Progenitor cell of endocrine pancreas (in vitro differentiated cells): ENCODE results near the gene TAX1BP1. TPM values are rescaled to one million over a fixed set of nuclear protein-coding genes. Genes with fewer than 3 reads are reported as not detected.

ENCODE experiments used
- DNase-seq: peaks from one replicate; pipeline ENCODE4 v3.0.0; 2021; ENCODE audit warnings: low spot score; ENCODE audit not compliant: unreplicated experiment
- H3K27ac Mint-ChIP-seq: 2 replicates; pipeline ENCODE4 v1.8.0; 2021; ENCODE audit warnings: mild to moderate bottlenecking, moderate library complexity, mixed read lengths
- H3K27me3 Mint-ChIP-seq: 2 replicates; pipeline ENCODE4 v1.8.0; 2021; ENCODE audit warnings: mixed read lengths
- H3K36me3 Mint-ChIP-seq: 2 replicates; pipeline ENCODE4 v1.8.0; 2022; ENCODE audit warnings: mixed read lengths; ENCODE audit not compliant: insufficient read depth
- H3K4me1 Mint-ChIP-seq: 2 replicates; pipeline ENCODE4 v1.8.0; 2021; ENCODE audit warnings: low read depth, mixed read lengths
- H3K4me3 Mint-ChIP-seq: 2 replicates; pipeline ENCODE4 v1.8.0; 2021; ENCODE audit warnings: low read depth, mild to moderate bottlenecking, moderate library complexity, mixed read lengths
- H3K9me3 Mint-ChIP-seq: 2 replicates; pipeline ENCODE4 v1.8.0; 2021; ENCODE audit warnings: low read depth, mixed read lengths
- total RNA-seq: library from RNA; stranded (reverse); gene quantifications from 2 replicates; pipeline ENCODE4 v1.2.1, GENCODE V29; 2021
- TF ChIP-seq, protein P1 (sequence below): fragments of 200-600 bp; sonication (generic); IDR thresholded peaks from one replicate; pipeline ENCODE4 v1.5.0; 2021; ENCODE audit warnings: antibody characterized with exemption, mild to moderate bottlenecking; ENCODE audit not compliant: unreplicated experiment

Gene TAX1BP1
- total RNA-seq, 1 donor from 2014 or later, result 101 TPM

DNA sequence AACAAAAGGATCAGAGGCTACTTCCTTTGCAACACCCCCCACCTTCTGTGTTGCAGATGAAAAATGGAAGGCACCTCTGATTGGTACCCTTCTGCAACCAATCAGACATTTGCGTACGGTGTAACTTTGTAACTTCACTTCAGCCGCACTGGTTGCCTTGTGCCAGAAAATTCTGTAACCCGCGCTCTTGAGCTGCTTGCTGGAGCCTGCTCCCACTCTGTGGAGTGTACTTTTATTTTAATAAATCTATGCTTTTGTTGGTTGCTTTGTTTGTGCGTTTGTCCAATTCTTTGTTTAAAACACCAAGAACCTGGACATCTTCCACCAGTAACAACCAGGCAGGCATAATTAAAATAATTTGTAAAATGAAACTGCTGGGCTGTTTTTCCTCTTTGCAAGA, 31.5 kb upstream of the TAX1BP1 start:
- Mint-ChIP-seq H3K27me3 (peaks cover 8% of the 10 kb centered on the region), H3K9me3 (peaks cover 3% of the 10 kb centered on the region), H3K4me3 (no peak overlapping the region), H3K27ac (no peak overlapping the region), H3K36me3 (no peaks in the 10 kb centered on the region), H3K4me1 (no peaks in the 10 kb centered on the region)
- DNase-seq, result no peak
- TF ChIP-seq, protein P1, sequence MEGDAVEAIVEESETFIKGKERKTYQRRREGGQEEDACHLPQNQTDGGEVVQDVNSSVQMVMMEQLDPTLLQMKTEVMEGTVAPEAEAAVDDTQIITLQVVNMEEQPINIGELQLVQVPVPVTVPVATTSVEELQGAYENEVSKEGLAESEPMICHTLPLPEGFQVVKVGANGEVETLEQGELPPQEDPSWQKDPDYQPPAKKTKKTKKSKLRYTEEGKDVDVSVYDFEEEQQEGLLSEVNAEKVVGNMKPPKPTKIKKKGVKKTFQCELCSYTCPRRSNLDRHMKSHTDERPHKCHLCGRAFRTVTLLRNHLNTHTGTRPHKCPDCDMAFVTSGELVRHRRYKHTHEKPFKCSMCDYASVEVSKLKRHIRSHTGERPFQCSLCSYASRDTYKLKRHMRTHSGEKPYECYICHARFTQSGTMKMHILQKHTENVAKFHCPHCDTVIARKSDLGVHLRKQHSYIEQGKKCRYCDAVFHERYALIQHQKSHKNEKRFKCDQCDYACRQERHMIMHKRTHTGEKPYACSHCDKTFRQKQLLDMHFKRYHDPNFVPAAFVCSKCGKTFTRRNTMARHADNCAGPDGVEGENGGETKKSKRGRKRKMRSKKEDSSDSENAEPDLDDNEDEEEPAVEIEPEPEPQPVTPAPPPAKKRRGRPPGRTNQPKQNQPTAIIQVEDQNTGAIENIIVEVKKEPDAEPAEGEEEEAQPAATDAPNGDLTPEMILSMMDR, result no peak

DNA sequence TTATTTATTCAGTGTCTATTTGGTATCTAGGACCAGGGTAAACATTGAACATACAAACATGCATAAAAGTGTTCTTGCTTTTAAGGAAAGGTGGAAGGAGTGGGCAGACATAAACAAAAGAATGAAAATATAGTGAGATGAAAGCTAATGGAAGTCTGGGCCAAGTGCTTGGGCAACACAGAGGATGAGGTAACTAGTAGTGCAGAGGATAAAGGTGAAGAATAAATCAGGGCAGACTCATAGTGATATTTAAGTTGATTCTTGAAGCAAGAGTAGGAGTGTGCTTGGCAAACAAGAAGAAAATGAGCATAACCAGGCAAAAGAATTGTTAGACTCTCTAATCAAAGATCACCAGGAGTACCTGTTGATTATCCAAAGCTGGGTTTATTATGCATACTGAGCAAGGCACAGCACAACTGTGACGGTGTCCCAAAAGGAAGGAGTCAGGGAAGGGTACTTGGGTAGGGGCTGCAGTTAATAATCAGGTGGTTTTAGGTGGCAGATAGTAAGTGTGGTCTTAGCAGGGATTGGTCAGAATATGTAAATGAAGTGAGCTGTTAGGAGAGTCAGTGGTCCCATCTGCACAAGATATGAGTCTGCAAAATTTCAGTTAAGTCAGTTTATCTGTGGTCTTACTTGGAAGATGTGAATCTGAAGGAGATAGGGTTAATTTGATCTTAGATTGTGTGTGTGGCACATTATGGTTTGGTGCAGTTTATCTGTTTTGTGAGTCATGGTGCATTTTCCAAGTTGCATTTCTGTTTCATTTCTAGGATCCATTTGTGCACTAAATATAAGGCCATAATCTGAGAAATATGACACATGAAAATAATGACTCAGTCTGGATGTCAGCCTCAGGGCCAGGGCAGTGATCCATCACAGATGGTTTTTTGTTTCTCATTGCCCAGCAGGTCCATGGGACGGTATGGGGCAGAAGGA, 30.6 kb upstream of the TAX1BP1 start:
- H3K4me1 Mint-ChIP-seq, result no peaks in the 10 kb centered on the region
- no peaks in the 10 kb centered on the region for H3K36me3 Mint-ChIP-seq
- no peak overlapping the region for H3K27ac Mint-ChIP-seq
- peaks cover 6% of the 10 kb centered on the region for H3K27me3 Mint-ChIP-seq
- no peak overlapping the region for H3K4me3 Mint-ChIP-seq
- TF ChIP-seq, protein P1, result no peak
- peaks cover 3% of the 10 kb centered on the region for H3K9me3 Mint-ChIP-seq
- no peak for DNase-seq

DNA sequence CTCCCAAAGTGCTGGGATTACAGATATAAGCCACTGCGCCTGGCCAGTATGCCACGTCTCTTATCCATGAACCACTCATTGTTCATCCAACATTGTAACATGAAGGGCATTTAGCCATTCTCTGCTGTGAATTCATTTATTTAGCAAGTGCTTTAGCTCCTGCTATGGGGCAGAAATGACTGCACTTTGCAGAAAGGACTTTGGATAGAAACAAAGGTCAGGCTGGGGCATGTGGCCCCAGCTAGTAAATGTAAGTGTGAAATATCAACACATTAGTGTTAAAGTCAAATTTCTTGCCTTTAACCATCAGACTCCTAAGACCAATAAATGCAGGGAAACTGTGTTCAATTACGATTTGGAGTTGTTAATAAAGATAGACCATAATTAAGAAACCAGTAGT, 27.7 kb upstream of the TAX1BP1 start:
- Mint-ChIP-seq H3K27ac (no peak overlapping the region), H3K27me3 (no peaks in the 10 kb centered on the region), H3K4me3 (no peak overlapping the region), H3K9me3 (peaks cover 3% of the 10 kb centered on the region), H3K36me3 (no peaks in the 10 kb centered on the region), H3K4me1 (no peaks in the 10 kb centered on the region)
- TF ChIP-seq, protein P1, result no peak
- no peak for DNase-seq

DNA sequence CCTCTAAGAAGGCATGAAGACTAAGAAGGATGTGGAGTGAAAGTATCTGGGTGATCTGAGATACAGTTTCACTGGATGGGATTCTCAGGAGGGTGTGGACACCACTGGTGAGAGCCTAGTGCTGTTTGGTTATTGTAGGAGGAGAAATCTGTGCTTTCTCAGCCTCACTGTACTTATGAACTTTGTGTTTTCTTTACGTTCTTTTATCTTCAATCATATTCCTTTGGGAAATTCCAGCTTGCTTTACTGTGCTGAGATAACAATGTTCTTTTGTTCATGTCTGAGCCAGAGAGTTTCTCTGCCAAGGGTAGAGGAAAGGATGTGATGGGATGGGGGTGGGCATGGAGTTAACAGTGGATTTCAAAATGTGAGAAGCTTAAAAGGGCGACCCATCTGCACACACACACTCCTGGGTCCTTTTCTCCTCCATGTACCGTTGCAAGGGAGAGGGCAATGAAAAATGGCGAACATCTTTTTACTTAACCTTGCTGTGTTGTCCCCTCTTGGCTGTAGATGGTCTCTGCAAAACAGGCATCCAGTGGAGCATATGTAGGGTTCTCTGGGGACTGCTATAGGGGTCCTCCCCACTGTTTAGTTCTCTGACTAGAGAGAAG, 25.0 kb upstream of the TAX1BP1 start:
- Mint-ChIP-seq H3K9me3 (no peaks in the 10 kb centered on the region), H3K36me3 (no peaks in the 10 kb centered on the region), H3K27me3 (no peaks in the 10 kb centered on the region), H3K4me1 (no peaks in the 10 kb centered on the region), H3K4me3 (no peak overlapping the region), H3K27ac (no peak overlapping the region)
- TF ChIP-seq, protein P1, result no peak
- DNase-seq, result no peak

DNA sequence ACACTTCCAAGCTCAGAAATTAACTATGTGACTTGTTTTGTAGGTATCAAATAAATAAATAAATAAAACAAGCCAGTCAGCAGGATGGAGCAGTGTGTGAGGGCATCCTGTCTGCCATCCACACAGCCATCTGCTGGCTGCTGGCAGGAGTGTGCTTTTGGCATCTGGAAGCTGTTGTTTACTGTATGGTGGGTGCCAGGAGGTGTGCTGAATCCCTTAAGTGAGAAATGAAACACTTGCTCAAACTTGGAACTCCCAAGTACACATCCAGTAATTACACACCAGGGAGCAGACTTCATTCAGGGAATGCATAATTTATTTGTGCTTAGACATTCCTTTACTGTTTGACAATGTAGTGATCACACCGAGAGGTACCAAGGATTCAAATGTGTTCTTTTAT, 16.9 kb upstream of the TAX1BP1 start:
- Mint-ChIP-seq H3K27ac (no peak overlapping the region), H3K27me3 (no peaks in the 10 kb centered on the region), H3K36me3 (no peaks in the 10 kb centered on the region), H3K9me3 (no peaks in the 10 kb centered on the region), H3K4me1 (no peaks in the 10 kb centered on the region), H3K4me3 (no peak overlapping the region)
- DNase-seq, result no peak
- TF ChIP-seq, protein P1, result no peak
